HepG2 (cell line): Measurements from ENCODE around the gene GALNT15. TPM values are rescaled to one million over a fixed set of nuclear protein-coding genes. Genes with fewer than 3 reads are reported as not detected.

ENCODE experiments used
- ATAC-seq: fragments of 200-7000 bp; cut with Tn5 transposase; 3 replicates; pipeline ENCODE4 v1.9.1; 2020; ENCODE audit warnings: mild to moderate bottlenecking, moderate library complexity
- BruUV-seq: library from RNA; stranded (reverse); fragments of 400-500 nt; replicated peaks from 2 replicates; lab custom pipeline; 2021; lab: Mats Ljungman, UMichigan
- CTCF ChIA-PET: fragments of 300-600 bp; formaldehyde crosslinking; extraction: SDS; loops from one replicate; lab custom pipeline; 2021; ENCODE audit warnings: low total read pairs, inconsistent platforms, low intra/inter-chr PET ratio; lab: Yijun Ruan, JAX
- POLR2A ChIA-PET: fragments of 350-600 bp; sonication (Branson Sonifier 250); formaldehyde crosslinking; loops from one replicate; lab custom pipeline; 2020; ENCODE audit warnings: antibody characterized with exemption, inconsistent platforms; lab: Yijun Ruan, JAX
- DNase-seq: peaks from one replicate; pipeline ENCODE4 v3.0.0-alpha.2; 2015; ENCODE audit warnings: low spot score
- FAIRE-seq: peaks from 3 replicates; lab custom pipeline; 2011; peaks lifted over from hg19 to GRCh38; lab: Jason Lieb, UNC
- H2AFZ ChIP-seq: one replicate; pipeline ENCODE4 v1.6.1; 2011; ENCODE audit warnings: low read length, inconsistent platforms
- H3K27ac ChIP-seq: fragments of 300-600 bp; 3 replicates; pipeline ENCODE4 v1.8.0; 2011; ENCODE audit warnings: mixed run types, mild to moderate bottlenecking, mixed read lengths, low read length, inconsistent platforms; ENCODE audit not compliant: insufficient read depth; ENCODE audit errors: extremely low read length
- H3K27me3 ChIP-seq, 2 experiments: fragments of 200-600 bp in 1 of 2; 2 replicates in 1 of 2; 3 replicates in 1 of 2; pipeline versions ENCODE4 v1.6.0 to v1.8.0; 2011; ENCODE audit warnings: low read length in 2 of 2, mild to moderate bottlenecking in 2 of 2, moderate library complexity in 2 of 2, inconsistent platforms in 1 of 2; ENCODE audit not compliant: insufficient read depth in 2 of 2, control insufficient read depth in 1 of 2
- H3K36me3 ChIP-seq, 2 experiments: fragments of 200-600 bp in 1 of 2; replicated peaks in 1 of 2; 2 replicates in 1 of 2; 3 replicates in 1 of 2; pipeline versions ENCODE4 v1.5.1 to v1.8.0; 2011; ENCODE audit warnings: low read length in 2 of 2, inconsistent platforms in 1 of 2; ENCODE audit not compliant: insufficient read depth in 2 of 2, control insufficient read depth in 1 of 2
- H3K4me1 ChIP-seq: 2 replicates; pipeline ENCODE4 v1.5.1; 2012; ENCODE audit warnings: low read length, inconsistent platforms; ENCODE audit not compliant: insufficient read depth
- H3K4me2 ChIP-seq: 2 replicates; pipeline ENCODE4 v1.6.0; 2011; ENCODE audit warnings: low read depth, low read length, inconsistent platforms
- H3K4me3 ChIP-seq, 3 experiments: fragments of 200-600 bp in 1 of 3; sonication (generic), shearing (Covaris generic) in 1 of 3; replicated peaks in 1 of 3; 2 replicates each; pipeline ENCODE4 v1.5.1; 2011 to 2016; ENCODE audit warnings: low read length in 3 of 3, inconsistent platforms in 2 of 3, low read depth in 2 of 3, mild to moderate bottlenecking in 2 of 3, control low read depth in 1 of 3, mixed read lengths in 1 of 3; ENCODE audit not compliant: insufficient read depth in 1 of 3
- H3K79me2 ChIP-seq: one replicate; pipeline ENCODE4 v1.6.1; 2011; ENCODE audit warnings: low read length, inconsistent platforms; ENCODE audit not compliant: insufficient read depth
- H3K9ac ChIP-seq: 2 replicates; pipeline ENCODE4 v1.6.0; 2011; ENCODE audit warnings: mild to moderate bottlenecking, low read depth, low read length, inconsistent platforms; ENCODE audit not compliant: insufficient read depth
- H3K9me3 ChIP-seq: 2 replicates; pipeline ENCODE4 v1.5.1; 2012; ENCODE audit warnings: mild to moderate bottlenecking, low read length
- H4K20me1 ChIP-seq: 2 replicates; pipeline ENCODE4 v1.6.0; 2011; ENCODE audit warnings: inconsistent platforms, mild to moderate bottlenecking, low read length, moderate library complexity; ENCODE audit not compliant: insufficient read depth
- CEBPB ChIP-seq: IDR thresholded peaks from 2 replicates; pipeline ENCODE4 v1.6.1; 2011; ENCODE audit warnings: low read depth, low read length, improper control_type of control experiment, borderline replicate concordance
- CEBPG ChIP-seq: IDR thresholded peaks from 2 replicates; pipeline ENCODE4 v1.6.1; 2016
- ELF1 ChIP-seq: sonication (generic); formaldehyde crosslinking; IDR thresholded peaks from 2 replicates; pipeline ENCODE4 v1.4.0; 2020; ENCODE audit warnings: missing genetic modification reagents
- FOXA1 ChIP-seq, 2 experiments: fragments of 450-650 bp in 1 of 2; sonication (generic) in 1 of 2; formaldehyde crosslinking in 1 of 2; IDR thresholded peaks; 2 replicates each; pipeline versions ENCODE4 v1.4.0 to v1.6.1; 2016 to 2020; ENCODE audit warnings: missing genetic modification reagents in 1 of 2
- HDAC6 ChIP-seq: fragments of 200-600 bp; sonication (generic); IDR thresholded peaks from 2 replicates; pipeline ENCODE4 v1.7.0; 2017; ENCODE audit warnings: mild to moderate bottlenecking, antibody characterized with exemption, low read length, low read depth
- KAT7 ChIP-seq: IDR thresholded peaks from 2 replicates; pipeline ENCODE4 v1.6.1; 2018; ENCODE audit warnings: borderline replicate concordance, missing compliant biosample characterization
- PLRG1 ChIP-seq: fragments of 450-650 bp; conservative IDR thresholded peaks from 2 replicates; pipeline ENCODE4 v1.6.1; 2016
- SALL2 ChIP-seq: sonication (generic); formaldehyde crosslinking; IDR thresholded peaks from 2 replicates; pipeline ENCODE4 v1.8.1; 2023; ENCODE audit warnings: mild to moderate bottlenecking, missing genetic modification reagents, inconsistent platforms
- TGIF2 ChIP-seq: IDR thresholded peaks from 2 replicates; pipeline ENCODE4 v1.6.1; 2016; ENCODE audit warnings: control low read depth, missing compliant biosample characterization
- ZBTB3 ChIP-seq: sonication (generic); formaldehyde crosslinking; IDR thresholded peaks from 2 replicates; pipeline ENCODE4 v1.4.0; 2020; ENCODE audit warnings: low read depth, mild to moderate bottlenecking, moderate library complexity, missing genetic modification reagents, borderline replicate concordance
- ZMYM3 ChIP-seq: sonication (generic); formaldehyde crosslinking; IDR thresholded peaks from 2 replicates; pipeline ENCODE4 v1.5.1; 2020; ENCODE audit warnings: mild to moderate bottlenecking, missing genetic modification reagents
- ZNF530 ChIP-seq: sonication (generic); formaldehyde crosslinking; IDR thresholded peaks from 2 replicates; pipeline ENCODE4 v1.5.0; 2020; ENCODE audit warnings: low read depth, mild to moderate bottlenecking, missing genetic modification reagents
- ZNF563 ChIP-seq: sonication (generic); formaldehyde crosslinking; IDR thresholded peaks from 2 replicates; pipeline ENCODE4 v1.8.0; 2022; ENCODE audit warnings: mild to moderate bottlenecking, moderate library complexity, missing genetic modification reagents
- ZNF616 ChIP-seq: sonication (generic); formaldehyde crosslinking; IDR thresholded peaks from 2 replicates; pipeline ENCODE4 v1.5.0; 2020; ENCODE audit warnings: low read depth, mild to moderate bottlenecking, missing genetic modification reagents
- WGBS: methylation state at CpG from one replicate; pipeline ENCODE4 v1.1.6; 2017; ENCODE audit warnings: low lambda C conversion rate; 5-methylcytosine and 5-hydroxymethylcytosine counted together
- in situ Hi-C: cut with HindIII; loops from 2 replicates; pipeline ENCODE4 v1.10.0; 2017; ENCODE audit warnings: low pct_unique_long_range_greater_than_20kb; ENCODE audit not compliant: extremely low pct_ligation_motif_present
- intact Hi-C: fragments of 100-400 bp; cut with micrococcal nuclease; formaldehyde crosslinking; loops from one replicate; pipeline ENCODE4 v1.10.0; 2022; ENCODE audit not compliant: unreplicated experiment
- polyA plus RNA-seq, 8 experiments: library from polyadenylated mRNA; depleted of rRNA in 3 of 8; stranded (reverse) in 7 of 8; unstranded in 1 of 8; fragments of >200 nt; fragmentation: Illumina TruSeq in 4 of 8; extraction: Trizol in 4 of 8; gene quantifications; 2 replicates each; pipeline versions ENCODE4 v1.2.1 to v1.2.3, GENCODE V29; 2011 to 2016; ENCODE audit warnings: low read depth in 4 of 8, missing spikeins in 1 of 8, mixed read lengths in 1 of 8; ENCODE audit not compliant: insufficient read depth in 1 of 8
- total RNA-seq, 5 experiments: library from RNA; depleted of rRNA; stranded (reverse); fragments of >200 nt; fragmentation: Illumina TruSeq; extraction: Trizol; gene quantifications; 2 replicates each; pipeline ENCODE4 v1.2.3, GENCODE V29; 2016; ENCODE audit warnings: low read depth in 1 of 5
- TF ChIP-seq, protein P1 (sequence below): sonication (generic); formaldehyde crosslinking; IDR thresholded peaks from 2 replicates; pipeline ENCODE4 v1.5.0; 2020; ENCODE audit warnings: missing genetic modification reagents
- TF ChIP-seq, protein P2 (sequence below): sonication (generic); formaldehyde crosslinking; IDR thresholded peaks from 2 replicates; pipeline ENCODE4 v1.8.0; 2022; ENCODE audit warnings: missing genetic modification reagents, mild to moderate bottlenecking, moderate library complexity, borderline replicate concordance

Gene GALNT15
- total and polyA plus RNA-seq, 2 of the 13 experiments (the other 11 are each of a cell fraction or from before 2014, with no cell fraction given): 0.02 to 0.04 TPM

DNA sequence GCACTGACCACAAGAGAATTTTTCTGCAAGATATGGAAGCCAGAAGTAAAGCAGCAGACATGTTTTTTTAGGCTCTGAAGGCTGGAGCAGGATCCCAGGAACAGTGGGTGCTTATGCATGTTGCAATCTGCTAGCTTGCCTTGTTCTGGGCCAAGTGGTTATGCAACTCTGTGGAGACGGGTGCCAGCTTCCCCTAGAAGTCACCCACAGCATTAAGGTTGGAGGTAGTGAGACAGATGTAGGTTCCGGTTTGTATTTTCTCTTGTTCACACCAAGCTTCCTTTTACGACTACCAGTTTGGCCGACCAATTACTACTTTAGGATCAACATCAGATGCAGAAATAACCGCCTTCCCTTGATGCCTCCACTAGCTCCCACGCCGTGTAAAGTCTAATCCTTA is 79.1 kb downstream of the GALNT15 start:
- H3K27ac ChIP-seq: no peak overlapping the region
- BruUV-seq: no TSS peak
- no peaks in the 10 kb centered on the region for H3K79me2 ChIP-seq
- intact Hi-C loops (loop anchor here (1.0 kb wide), 1 partner anchor 11 kb away; the partner anchor contains the start of gene DPH3), in situ Hi-C loops (no loop called here)
- no peaks in the 10 kb centered on the region for H3K27me3 ChIP-seq
- no peak for TF ChIP-seq ELF1 (CRISPR knock-in tag)
- no peak for TF ChIP-seq ZNF563
- TF ChIP-seq, protein P1, sequence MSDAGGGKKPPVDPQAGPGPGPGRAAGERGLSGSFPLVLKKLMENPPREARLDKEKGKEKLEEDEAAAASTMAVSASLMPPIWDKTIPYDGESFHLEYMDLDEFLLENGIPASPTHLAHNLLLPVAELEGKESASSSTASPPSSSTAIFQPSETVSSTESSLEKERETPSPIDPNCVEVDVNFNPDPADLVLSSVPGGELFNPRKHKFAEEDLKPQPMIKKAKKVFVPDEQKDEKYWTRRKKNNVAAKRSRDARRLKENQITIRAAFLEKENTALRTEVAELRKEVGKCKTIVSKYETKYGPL (CRISPR knock-in tag): peak; percentile 70; the same call in 1 of the 2 replicates
- no peak for TF ChIP-seq KAT7 (CRISPR knock-in tag)
- TF ChIP-seq FOXA1 (IDR thresholded peaks at IDR 0.05): no peak
- TF ChIP-seq FOXA1 (CRISPR knock-in tag; IDR thresholded peaks at IDR 0.05): no peak
- no peak for TF ChIP-seq ZNF530 (CRISPR knock-in tag)
- TF ChIP-seq ZMYM3: no peak
- TF ChIP-seq PLRG1: no peak
- TF ChIP-seq CEBPB: peak; percentile 60
- peak; percentile 49 for TF ChIP-seq CEBPG
- TF ChIP-seq HDAC6: no peak
- TF ChIP-seq, protein P2, sequence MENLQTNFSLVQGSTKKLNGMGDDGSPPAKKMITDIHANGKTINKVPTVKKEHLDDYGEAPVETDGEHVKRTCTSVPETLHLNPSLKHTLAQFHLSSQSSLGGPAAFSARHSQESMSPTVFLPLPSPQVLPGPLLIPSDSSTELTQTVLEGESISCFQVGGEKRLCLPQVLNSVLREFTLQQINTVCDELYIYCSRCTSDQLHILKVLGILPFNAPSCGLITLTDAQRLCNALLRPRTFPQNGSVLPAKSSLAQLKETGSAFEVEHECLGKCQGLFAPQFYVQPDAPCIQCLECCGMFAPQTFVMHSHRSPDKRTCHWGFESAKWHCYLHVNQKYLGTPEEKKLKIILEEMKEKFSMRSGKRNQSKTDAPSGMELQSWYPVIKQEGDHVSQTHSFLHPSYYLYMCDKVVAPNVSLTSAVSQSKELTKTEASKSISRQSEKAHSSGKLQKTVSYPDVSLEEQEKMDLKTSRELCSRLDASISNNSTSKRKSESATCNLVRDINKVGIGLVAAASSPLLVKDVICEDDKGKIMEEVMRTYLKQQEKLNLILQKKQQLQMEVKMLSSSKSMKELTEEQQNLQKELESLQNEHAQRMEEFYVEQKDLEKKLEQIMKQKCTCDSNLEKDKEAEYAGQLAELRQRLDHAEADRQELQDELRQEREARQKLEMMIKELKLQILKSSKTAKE: no peak
- no peak for TF ChIP-seq SALL2 (CRISPR knock-in tag)
- TF ChIP-seq ZBTB3 (CRISPR knock-in tag): no peak
- TF ChIP-seq TGIF2: no peak
- TF ChIP-seq ZNF616: no peak
- peaks cover 40% of the 10 kb centered on the region for H3K4me1 ChIP-seq
- no peak for DNase-seq
- no peak overlapping the region for H2AFZ ChIP-seq
- CTCF ChIA-PET: no interaction called here
- POLR2A ChIA-PET: interaction anchor here (4.9 kb wide), 1 partner anchor 12 kb away, joined by 112 read pairs; the partner anchor contains the start of genes DPH3 and OXNAD1
- no peak overlapping the region for H3K4me3 ChIP-seq
- H3K9me3 ChIP-seq: no peaks in the 10 kb centered on the region
- no peak for ATAC-seq
- no peaks in the 10 kb centered on the region for H4K20me1 ChIP-seq
- H3K9ac ChIP-seq: no peak overlapping the region
- H3K4me2 ChIP-seq: no peak overlapping the region
- no peak for FAIRE-seq
- no peaks in the 10 kb centered on the region for H3K36me3 ChIP-seq
- 91% methylated on average over 7 of the region's 7 CpGs for WGBS
